Right hindlimb (tissue), 1 donor: ENCODE measurements around the gene KRTAP9-2.
"Not testable (repeated sequence)": the region's sequence is repeated elsewhere in the genome, so short reads cannot be mapped to it uniquely, and the experiment has no call there.

ENCODE experiments used
- DNase-seq: peaks from one replicate; pipeline ENCODE4 v3.0.0-alpha.2; 2018

The KRTAP9-2 gene

GRCh38 chr17:41237116-41237515 lies 10.7 kb downstream of the KRTAP9-2 start:
- DNase-seq, result not testable (repeated sequence)

- DNase-seq, result not testable (repeated sequence)
These were observed 11.5 kb downstream of the KRTAP9-2 start, which contains the start of gene KRTAP9-8 for GRCh38 chr17:41237949-41238437. TSS of gene KRTAP9-8 (plus strand) at chr17:41237999. CDS start at chr17:41238052, 53 bp downstream.

GRCh38 chr17:41246995-41247787 lies 20.7 kb downstream of the KRTAP9-2 start:
- DNase-seq, result not testable (repeated sequence)

GRCh38 chr17:41249637-41250240 lies 23.3 kb downstream of the KRTAP9-2 start, which contains the start of gene KRTAP9-4:
TSS of gene KRTAP9-4 (plus strand) at chr17:41249687. CDS start at chr17:41249721, 34 bp downstream.
- DNase-seq, result not testable (repeated sequence)

- DNase-seq, result no peak
These were observed 24.8 kb downstream of the KRTAP9-2 start for GRCh38 chr17:41251261-41251660.

- no peak for DNase-seq
These were observed 28.4 kb downstream of the KRTAP9-2 start for GRCh38 chr17:41254861-41255260.

GRCh38 chr17:41255381-41256290 lies 29.2 kb downstream of the KRTAP9-2 start, which contains the start of gene KRTAP9-9:
TSS of gene KRTAP9-9 (plus strand) at chr17:41255384.
- not testable (repeated sequence) for DNase-seq

GRCh38 chr17:41256291-41256685 lies 29.8 kb downstream of the KRTAP9-2 start:
- no peak for DNase-seq

GRCh38 chr17:41258406-41258805 lies 32.0 kb downstream of the KRTAP9-2 start:
- DNase-seq, result no peak

- no peak for DNase-seq
These were observed 36.8 kb downstream of the KRTAP9-2 start for GRCh38 chr17:41263212-41263611.

- no peak for DNase-seq
These were observed 38.2 kb downstream of the KRTAP9-2 start for GRCh38 chr17:41264599-41264998.

- no peak for DNase-seq
These were observed 38.6 kb downstream of the KRTAP9-2 start, which contains the start of gene KRTAP9-6 for GRCh38 chr17:41265078-41265477. TSS of gene KRTAP9-6 (plus strand) at chr17:41265378. CDS start at chr17:41265378, 0 bp downstream.

GRCh38 chr17:41267711-41268110 lies 41.3 kb downstream of the KRTAP9-2 start:
- DNase-seq, result no peak

GRCh38 chr17:41271323-41271722 lies 44.9 kb downstream of the KRTAP9-2 start:
- DNase-seq, result not testable (repeated sequence)

- DNase-seq, result no peak
These were observed 45.4 kb downstream of the KRTAP9-2 start for GRCh38 chr17:41271858-41272257.

- not testable (repeated sequence) for DNase-seq
These were observed 49.3 kb downstream of the KRTAP9-2 start, which contains the start of gene KRTAP9-7 for GRCh38 chr17:41275648-41276190. TSS of gene KRTAP9-7 (plus strand) at chr17:41275698. CDS start at chr17:41275698, 0 bp downstream.
